K562 (cell line): ENCODE data around the gene FGF22. TPM values are rescaled to one million over a fixed set of nuclear protein-coding genes. Genes with fewer than 3 reads are reported as not detected.

Experiments used
- CBFA2T3 ChIP-seq: fragments of 450-650 bp; IDR thresholded peaks from 2 replicates; pipeline ENCODE4 v1.6.1; 2017
- CTBP1 ChIP-seq: fragments of 450-650 bp; IDR thresholded peaks from 2 replicates; pipeline ENCODE4 v1.6.1; 2016; ENCODE audit warnings: borderline replicate concordance
- ESRRA ChIP-seq: fragments of 450-650 bp; IDR thresholded peaks from 2 replicates; pipeline ENCODE4 v1.6.1; 2014; ENCODE audit warnings: low read depth, mild to moderate bottlenecking, moderate library complexity, borderline replicate concordance
- HNRNPH1 ChIP-seq: fragments of 200-400 bp; formaldehyde crosslinking; optimal IDR thresholded peaks from 2 replicates; pipeline ENCODE3; 2017; ENCODE audit warnings: low read depth, mild to moderate bottlenecking, low read length, moderate library complexity
- MECOM ChIP-seq: fragments of 250-450 bp; sonication (Bioruptor Pico); IDR thresholded peaks from 2 replicates; pipeline ENCODE4 v1.8.0; 2022; ENCODE audit warnings: inconsistent platforms
- POLR2AphosphoS5 ChIP-seq: IDR thresholded peaks from 2 replicates; pipeline ENCODE4 v1.6.1; 2011; ENCODE audit warnings: mild to moderate bottlenecking, low read depth, low read length, moderate library complexity; ENCODE audit not compliant: control insufficient read depth, insufficient read depth
- POLR3G ChIP-seq: IDR thresholded peaks from 2 replicates; pipeline ENCODE4 v1.6.1; 2011; ENCODE audit not compliant: insufficient read length, insufficient replicate concordance; ENCODE audit errors: extremely low read depth
- SMAD4 ChIP-seq: fragments of 250-450 bp; sonication (Bioruptor Pico); conservative IDR thresholded peaks from 2 replicates; pipeline ENCODE4 v1.8.0; 2021; ENCODE audit warnings: inconsistent platforms, mild to moderate bottlenecking, moderate library complexity
- SMC3 ChIP-seq: conservative IDR thresholded peaks from 2 replicates; pipeline ENCODE4 v1.6.1; 2011; ENCODE audit warnings: low read depth, low read length, improper control_type of control experiment; ENCODE audit not compliant: insufficient read depth
- SP1 ChIP-seq: sonication (generic); formaldehyde crosslinking; IDR thresholded peaks from 2 replicates; pipeline ENCODE4 v1.8.1; 2022; ENCODE audit warnings: mild to moderate bottlenecking, missing genetic modification reagents
- SP2 ChIP-seq: IDR thresholded peaks from 2 replicates; pipeline ENCODE4 v1.6.1; 2011; ENCODE audit warnings: mild to moderate bottlenecking, low read depth, low read length, moderate library complexity; ENCODE audit not compliant: poor library complexity, severe bottlenecking; ENCODE audit errors: extremely low read depth
- THRAP3 ChIP-seq: fragments of 450-650 bp; IDR thresholded peaks from 2 replicates; pipeline ENCODE4 v1.6.1; 2016; ENCODE audit warnings: mild to moderate bottlenecking, inconsistent platforms, borderline replicate concordance
- U2AF2 ChIP-seq: fragments of 200-400 bp; formaldehyde crosslinking; optimal IDR thresholded peaks from 2 replicates; pipeline ENCODE3; 2017; ENCODE audit warnings: low read depth, mild to moderate bottlenecking, low read length
- polyA plus RNA-seq, 8 experiments: library from polyadenylated mRNA; depleted of rRNA in 4 of 8; stranded (reverse) in 5 of 8; unstranded in 3 of 8; fragments of >200 nt; fragmentation: Nextera tagmentation in 2 of 8; fragmentation: Illumina TruSeq in 1 of 8; extraction: Ambion mirVana in 2 of 8; extraction: Trizol in 1 of 8; gene quantifications; 2 replicates each; pipeline versions ENCODE4 v1.2.1 to v1.2.3, GENCODE V29; 2011 to 2014; ENCODE audit warnings: inconsistent platforms in 1 of 8, missing spikeins in 1 of 8
- total RNA-seq, 7 experiments: library from RNA; depleted of rRNA in 6 of 7; stranded (reverse); fragments of >200 nt in 6 of 7; fragmentation: Illumina TruSeq in 2 of 7; extraction: Trizol in 2 of 7; gene quantifications; 2 replicates each; pipeline versions ENCODE4 v1.2.1 to v1.2.3, GENCODE V29; 2011 to 2021; ENCODE audit warnings: low replicate concordance in 1 of 7
- TF ChIP-seq, protein P1 (sequence below): fragments of 450-650 bp; IDR thresholded peaks from 2 replicates; pipeline ENCODE4 v1.7.1; 2018; ENCODE audit warnings: mild to moderate bottlenecking, low read depth; ENCODE audit not compliant: partially characterized antibody
- TF ChIP-seq, protein P2 (sequence below): fragments of 200-800 bp; sonication (Bioruptor generic); IDR thresholded peaks from 2 replicates; pipeline ENCODE4 v1.6.1; 2017; ENCODE audit warnings: missing genetic modification characterization, missing compliant biosample characterization
- TF ChIP-seq, protein P3 (sequence below): fragments of 250-450 bp; sonication (Bioruptor Pico); IDR thresholded peaks from 2 replicates; pipeline ENCODE4 v1.8.0; 2021; ENCODE audit warnings: moderate library complexity, mild to moderate bottlenecking, inconsistent platforms
- TF ChIP-seq, protein P4 (sequence below): fragments of 450-650 bp; formaldehyde crosslinking; conservative IDR thresholded peaks from 2 replicates; pipeline ENCODE4 v1.4.0; 2022; ENCODE audit warnings: mild to moderate bottlenecking, missing genetic modification characterization
- TF ChIP-seq, protein P5 (sequence below): fragments of 200-800 bp; sonication (Bioruptor generic); IDR thresholded peaks from 2 replicates; pipeline ENCODE4 v1.6.1; 2017; ENCODE audit warnings: missing genetic modification characterization, missing compliant biosample characterization

The FGF22 gene
- total and polyA plus RNA-seq, 9 of the 15 experiments (the other 6 are each of a cell fraction or from before 2014, with no cell fraction given): 0.14 to 2.2 (median 0.86) TPM; not detected in 4

DNA sequence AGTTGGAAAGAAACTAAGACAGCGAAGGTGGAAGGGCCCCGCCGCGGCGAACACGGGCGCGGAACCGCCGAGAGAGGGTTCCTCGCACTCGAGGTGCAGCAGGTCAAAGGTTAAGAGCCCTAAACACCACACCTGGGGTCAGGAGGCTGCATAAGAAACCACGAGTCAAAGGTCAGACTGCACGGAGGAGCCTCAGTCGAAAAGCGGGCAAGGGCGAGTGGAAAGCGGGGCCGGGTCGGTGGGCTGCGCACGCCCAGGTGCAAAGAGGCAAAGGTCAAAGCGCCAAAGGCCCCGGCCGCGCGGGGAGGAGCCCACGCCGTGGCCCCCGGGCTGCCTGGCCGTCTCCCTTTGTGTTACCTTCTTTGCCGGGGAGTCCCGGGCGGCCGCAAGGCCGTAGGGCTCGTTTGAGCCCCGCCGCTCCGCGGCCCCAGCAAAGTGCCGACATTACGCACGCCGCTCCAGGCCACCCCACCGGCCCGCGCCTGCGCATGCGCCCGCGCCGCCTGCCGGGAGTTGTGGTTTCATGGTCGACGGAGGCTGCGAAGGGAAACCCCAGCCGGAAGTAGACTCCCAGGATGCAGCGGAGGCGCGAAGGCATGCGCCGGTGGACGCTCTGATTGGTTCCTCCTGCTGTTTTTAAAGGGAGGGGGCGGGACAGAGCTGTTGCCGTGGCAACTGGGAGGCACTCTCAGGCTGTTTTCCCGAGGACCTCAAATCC lies 6.5 kb upstream of the FGF22 start, which contains the start of gene POLRMT (continued):
- TF ChIP-seq, protein P1, sequence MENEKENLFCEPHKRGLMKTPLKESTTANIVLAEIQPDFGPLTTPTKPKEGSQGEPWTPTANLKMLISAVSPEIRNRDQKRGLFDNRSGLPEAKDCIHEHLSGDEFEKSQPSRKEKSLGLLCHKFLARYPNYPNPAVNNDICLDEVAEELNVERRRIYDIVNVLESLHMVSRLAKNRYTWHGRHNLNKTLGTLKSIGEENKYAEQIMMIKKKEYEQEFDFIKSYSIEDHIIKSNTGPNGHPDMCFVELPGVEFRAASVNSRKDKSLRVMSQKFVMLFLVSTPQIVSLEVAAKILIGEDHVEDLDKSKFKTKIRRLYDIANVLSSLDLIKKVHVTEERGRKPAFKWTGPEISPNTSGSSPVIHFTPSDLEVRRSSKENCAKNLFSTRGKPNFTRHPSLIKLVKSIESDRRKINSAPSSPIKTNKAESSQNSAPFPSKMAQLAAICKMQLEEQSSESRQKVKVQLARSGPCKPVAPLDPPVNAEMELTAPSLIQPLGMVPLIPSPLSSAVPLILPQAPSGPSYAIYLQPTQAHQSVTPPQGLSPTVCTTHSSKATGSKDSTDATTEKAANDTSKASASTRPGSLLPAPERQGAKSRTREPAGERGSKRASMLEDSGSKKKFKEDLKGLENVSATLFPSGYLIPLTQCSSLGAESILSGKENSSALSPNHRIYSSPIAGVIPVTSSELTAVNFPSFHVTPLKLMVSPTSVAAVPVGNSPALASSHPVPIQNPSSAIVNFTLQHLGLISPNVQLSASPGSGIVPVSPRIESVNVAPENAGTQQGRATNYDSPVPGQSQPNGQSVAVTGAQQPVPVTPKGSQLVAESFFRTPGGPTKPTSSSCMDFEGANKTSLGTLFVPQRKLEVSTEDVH: peak; percentile 48
- TF ChIP-seq, protein P2, sequence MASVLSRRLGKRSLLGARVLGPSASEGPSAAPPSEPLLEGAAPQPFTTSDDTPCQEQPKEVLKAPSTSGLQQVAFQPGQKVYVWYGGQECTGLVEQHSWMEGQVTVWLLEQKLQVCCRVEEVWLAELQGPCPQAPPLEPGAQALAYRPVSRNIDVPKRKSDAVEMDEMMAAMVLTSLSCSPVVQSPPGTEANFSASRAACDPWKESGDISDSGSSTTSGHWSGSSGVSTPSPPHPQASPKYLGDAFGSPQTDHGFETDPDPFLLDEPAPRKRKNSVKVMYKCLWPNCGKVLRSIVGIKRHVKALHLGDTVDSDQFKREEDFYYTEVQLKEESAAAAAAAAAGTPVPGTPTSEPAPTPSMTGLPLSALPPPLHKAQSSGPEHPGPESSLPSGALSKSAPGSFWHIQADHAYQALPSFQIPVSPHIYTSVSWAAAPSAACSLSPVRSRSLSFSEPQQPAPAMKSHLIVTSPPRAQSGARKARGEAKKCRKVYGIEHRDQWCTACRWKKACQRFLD (CRISPR knock-in tag): peak; percentile 28; the same call in 1 of the 2 replicates
- TF ChIP-seq MECOM (CRISPR knock-in tag) (no peak), U2AF2 (no peak), HNRNPH1 (no peak), THRAP3 (no peak), CBFA2T3 (no peak), CTBP1 (0 out of 2 replicates have a peak, but pooled peaks have one; percentile 35), SMAD4 (CRISPR knock-in tag) (0 out of 2 replicates have a peak, but pooled peaks have one; percentile 8), SP1 (CRISPR knock-in tag) (no peak), SMC3 (no peak), ESRRA (peak; percentile 59; the same call in 1 of the 2 replicates), POLR2AphosphoS5 (peak; percentile 41; the same call in 1 of the 2 replicates), SP2 (peak; percentile 87), POLR3G (no peak)
- TF ChIP-seq, protein P3, sequence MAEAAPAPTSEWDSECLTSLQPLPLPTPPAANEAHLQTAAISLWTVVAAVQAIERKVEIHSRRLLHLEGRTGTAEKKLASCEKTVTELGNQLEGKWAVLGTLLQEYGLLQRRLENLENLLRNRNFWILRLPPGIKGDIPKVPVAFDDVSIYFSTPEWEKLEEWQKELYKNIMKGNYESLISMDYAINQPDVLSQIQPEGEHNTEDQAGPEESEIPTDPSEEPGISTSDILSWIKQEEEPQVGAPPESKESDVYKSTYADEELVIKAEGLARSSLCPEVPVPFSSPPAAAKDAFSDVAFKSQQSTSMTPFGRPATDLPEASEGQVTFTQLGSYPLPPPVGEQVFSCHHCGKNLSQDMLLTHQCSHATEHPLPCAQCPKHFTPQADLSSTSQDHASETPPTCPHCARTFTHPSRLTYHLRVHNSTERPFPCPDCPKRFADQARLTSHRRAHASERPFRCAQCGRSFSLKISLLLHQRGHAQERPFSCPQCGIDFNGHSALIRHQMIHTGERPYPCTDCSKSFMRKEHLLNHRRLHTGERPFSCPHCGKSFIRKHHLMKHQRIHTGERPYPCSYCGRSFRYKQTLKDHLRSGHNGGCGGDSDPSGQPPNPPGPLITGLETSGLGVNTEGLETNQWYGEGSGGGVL: no peak
- TF ChIP-seq, protein P4, sequence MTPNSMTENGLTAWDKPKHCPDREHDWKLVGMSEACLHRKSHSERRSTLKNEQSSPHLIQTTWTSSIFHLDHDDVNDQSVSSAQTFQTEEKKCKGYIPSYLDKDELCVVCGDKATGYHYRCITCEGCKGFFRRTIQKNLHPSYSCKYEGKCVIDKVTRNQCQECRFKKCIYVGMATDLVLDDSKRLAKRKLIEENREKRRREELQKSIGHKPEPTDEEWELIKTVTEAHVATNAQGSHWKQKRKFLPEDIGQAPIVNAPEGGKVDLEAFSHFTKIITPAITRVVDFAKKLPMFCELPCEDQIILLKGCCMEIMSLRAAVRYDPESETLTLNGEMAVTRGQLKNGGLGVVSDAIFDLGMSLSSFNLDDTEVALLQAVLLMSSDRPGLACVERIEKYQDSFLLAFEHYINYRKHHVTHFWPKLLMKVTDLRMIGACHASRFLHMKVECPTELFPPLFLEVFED (CRISPR knock-in tag): no peak
- TF ChIP-seq, protein P5, sequence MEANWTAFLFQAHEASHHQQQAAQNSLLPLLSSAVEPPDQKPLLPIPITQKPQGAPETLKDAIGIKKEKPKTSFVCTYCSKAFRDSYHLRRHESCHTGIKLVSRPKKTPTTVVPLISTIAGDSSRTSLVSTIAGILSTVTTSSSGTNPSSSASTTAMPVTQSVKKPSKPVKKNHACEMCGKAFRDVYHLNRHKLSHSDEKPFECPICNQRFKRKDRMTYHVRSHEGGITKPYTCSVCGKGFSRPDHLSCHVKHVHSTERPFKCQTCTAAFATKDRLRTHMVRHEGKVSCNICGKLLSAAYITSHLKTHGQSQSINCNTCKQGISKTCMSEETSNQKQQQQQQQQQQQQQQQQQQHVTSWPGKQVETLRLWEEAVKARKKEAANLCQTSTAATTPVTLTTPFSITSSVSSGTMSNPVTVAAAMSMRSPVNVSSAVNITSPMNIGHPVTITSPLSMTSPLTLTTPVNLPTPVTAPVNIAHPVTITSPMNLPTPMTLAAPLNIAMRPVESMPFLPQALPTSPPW (CRISPR knock-in tag): peak; percentile 38; the same call in 1 of the 2 replicates
